ENCODE data around the gene B4GALT2.

Gene B4GALT2

GRCh38 chr1:43956234-43956633, 22.8 kb upstream of the B4GALT2 start:
- Histone ChIP-seq H3K36me3 (replicated peaks; ENCODE audit: insufficient read depth, low read length) (no peaks in the 10 kb centered on the region), H4K20me1 (ENCODE audit: insufficient read depth, low read length) (no peaks in the 10 kb centered on the region), H3K9me3 (replicated peaks; ENCODE audit: insufficient read depth, low read length) (no peaks in the 10 kb centered on the region), H3F3A (ENCODE audit: insufficient read depth, low read length) (no peaks in the 10 kb centered on the region), H3K9ac (ENCODE audit: low read length) (no peak overlapping the region), H3K4me2 (ENCODE audit: low read depth, low read length) (no peak overlapping the region), H3K27me3 (replicated peaks; ENCODE audit: insufficient read depth, low read length) (no peaks in the 10 kb centered on the region), H3K79me2 (ENCODE audit: low read length) (no peaks in the 10 kb centered on the region), H3K27ac (ENCODE audit: low read length) (no peak overlapping the region), H3K4me1 (ENCODE audit: low read length) (no peaks in the 10 kb centered on the region), H3K4me3 (ENCODE audit: low read length) (no peak overlapping the region), H3K9me2 (replicated peaks; ENCODE audit: insufficient read depth, low read length) (no peaks in the 10 kb centered on the region), H2AFZ (ENCODE audit: low read length) (no peak overlapping the region)
- TF ChIP-seq, protein P1, sequence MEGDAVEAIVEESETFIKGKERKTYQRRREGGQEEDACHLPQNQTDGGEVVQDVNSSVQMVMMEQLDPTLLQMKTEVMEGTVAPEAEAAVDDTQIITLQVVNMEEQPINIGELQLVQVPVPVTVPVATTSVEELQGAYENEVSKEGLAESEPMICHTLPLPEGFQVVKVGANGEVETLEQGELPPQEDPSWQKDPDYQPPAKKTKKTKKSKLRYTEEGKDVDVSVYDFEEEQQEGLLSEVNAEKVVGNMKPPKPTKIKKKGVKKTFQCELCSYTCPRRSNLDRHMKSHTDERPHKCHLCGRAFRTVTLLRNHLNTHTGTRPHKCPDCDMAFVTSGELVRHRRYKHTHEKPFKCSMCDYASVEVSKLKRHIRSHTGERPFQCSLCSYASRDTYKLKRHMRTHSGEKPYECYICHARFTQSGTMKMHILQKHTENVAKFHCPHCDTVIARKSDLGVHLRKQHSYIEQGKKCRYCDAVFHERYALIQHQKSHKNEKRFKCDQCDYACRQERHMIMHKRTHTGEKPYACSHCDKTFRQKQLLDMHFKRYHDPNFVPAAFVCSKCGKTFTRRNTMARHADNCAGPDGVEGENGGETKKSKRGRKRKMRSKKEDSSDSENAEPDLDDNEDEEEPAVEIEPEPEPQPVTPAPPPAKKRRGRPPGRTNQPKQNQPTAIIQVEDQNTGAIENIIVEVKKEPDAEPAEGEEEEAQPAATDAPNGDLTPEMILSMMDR (IDR thresholded peaks at IDR 0.05; ENCODE audit: low read length) = no peak
- no peak for TF ChIP-seq EZH2phosphoT487 (IDR thresholded peaks at IDR 0.05; ENCODE audit: low read length)
- no peak for TF ChIP-seq EZH2 (optimal IDR thresholded peaks at IDR 0.05; ENCODE audit: low read depth, low read length)
- DNase-seq = no peak

DNA sequence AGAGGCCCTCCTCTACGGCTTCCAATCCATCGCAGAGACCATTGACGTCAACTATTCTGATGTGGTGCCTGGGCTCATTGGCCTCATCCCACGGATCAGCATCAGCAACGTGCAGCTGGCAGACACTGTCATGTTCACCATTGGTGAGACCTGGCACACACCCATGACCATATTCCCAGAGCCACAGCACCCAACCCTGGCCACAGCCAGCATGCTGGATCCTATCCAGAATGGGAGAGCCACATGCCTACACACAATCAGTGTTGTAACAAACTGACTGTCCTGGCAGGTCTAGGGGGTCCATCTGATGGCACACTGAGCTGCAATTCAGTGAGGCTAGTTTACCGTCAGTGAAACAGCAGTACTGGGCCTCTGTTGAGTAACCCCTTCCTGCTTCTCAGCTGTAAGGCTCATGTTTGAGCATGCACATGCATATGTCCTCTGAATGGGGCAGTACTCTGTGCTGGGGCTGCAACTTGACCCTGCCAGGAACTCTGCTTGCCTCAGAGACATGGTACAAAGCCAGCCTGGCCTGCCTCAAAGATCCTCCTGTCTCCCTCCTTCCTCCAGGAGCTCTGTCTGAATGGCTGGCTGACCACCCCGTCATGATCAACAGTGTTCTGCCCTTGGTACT, 21.5 kb upstream of the B4GALT2 start:
- no peaks in the 10 kb centered on the region for H3K27me3 ChIP-seq (replicated peaks; ENCODE audit: insufficient read depth, low read length)
- no peaks in the 10 kb centered on the region for H3K9me3 ChIP-seq (replicated peaks; ENCODE audit: insufficient read depth, low read length)
- no peak overlapping the region for H3K27ac ChIP-seq (ENCODE audit: low read length)
- H3K36me3 ChIP-seq (replicated peaks; ENCODE audit: insufficient read depth, low read length) = no peaks in the 10 kb centered on the region
- no peak for DNase-seq
- H3K79me2 ChIP-seq (ENCODE audit: low read length) = no peaks in the 10 kb centered on the region
- H3K4me3 ChIP-seq (ENCODE audit: low read length) = no peak overlapping the region
- TF ChIP-seq, protein P1 (IDR thresholded peaks at IDR 0.05; ENCODE audit: low read length) = no peak
- TF ChIP-seq EZH2phosphoT487 (IDR thresholded peaks at IDR 0.05; ENCODE audit: low read length) (no peak), EZH2 (optimal IDR thresholded peaks at IDR 0.05; ENCODE audit: low read depth, low read length) (no peak)
- H3K4me2 ChIP-seq (ENCODE audit: low read depth, low read length) = no peak overlapping the region
- no peak overlapping the region for H2AFZ ChIP-seq (ENCODE audit: low read length)
- H3F3A ChIP-seq (ENCODE audit: insufficient read depth, low read length) = no peaks in the 10 kb centered on the region
- H3K4me1 ChIP-seq (ENCODE audit: low read length) = no peaks in the 10 kb centered on the region
- no peak overlapping the region for H3K9ac ChIP-seq (ENCODE audit: low read length)
- H3K9me2 ChIP-seq (replicated peaks; ENCODE audit: insufficient read depth, low read length) = no peaks in the 10 kb centered on the region
- H4K20me1 ChIP-seq (ENCODE audit: insufficient read depth, low read length) = no peaks in the 10 kb centered on the region

- no peak overlapping the region for H3K4me2 ChIP-seq (ENCODE audit: low read depth, low read length)
- no peaks in the 10 kb centered on the region for H3K79me2 ChIP-seq (ENCODE audit: low read length)
- no peaks in the 10 kb centered on the region for H3K9me3 ChIP-seq (replicated peaks; ENCODE audit: insufficient read depth, low read length)
- no peak overlapping the region for H3K27ac ChIP-seq (ENCODE audit: low read length)
- no peaks in the 10 kb centered on the region for H3K9me2 ChIP-seq (replicated peaks; ENCODE audit: insufficient read depth, low read length)
- H3K9ac ChIP-seq (ENCODE audit: low read length) = no peak overlapping the region
- H3K4me1 ChIP-seq (ENCODE audit: low read length) = no peaks in the 10 kb centered on the region
- no peak overlapping the region for H3K4me3 ChIP-seq (ENCODE audit: low read length)
- H2AFZ ChIP-seq (ENCODE audit: low read length) = no peak overlapping the region
- DNase-seq = no peak
- no peaks in the 10 kb centered on the region for H4K20me1 ChIP-seq (ENCODE audit: insufficient read depth, low read length)
- H3F3A ChIP-seq (ENCODE audit: insufficient read depth, low read length) = no peaks in the 10 kb centered on the region; the same call in 1 of the 2 replicates
- H3K27me3 ChIP-seq (replicated peaks; ENCODE audit: insufficient read depth, low read length) = no peaks in the 10 kb centered on the region
- H3K36me3 ChIP-seq (replicated peaks; ENCODE audit: insufficient read depth, low read length) = no peaks in the 10 kb centered on the region
- TF ChIP-seq EZH2phosphoT487 (IDR thresholded peaks at IDR 0.05; ENCODE audit: low read length) (no peak), EZH2 (optimal IDR thresholded peaks at IDR 0.05; ENCODE audit: low read depth, low read length) (no peak)
- TF ChIP-seq, protein P1 (IDR thresholded peaks at IDR 0.05; ENCODE audit: low read length) = no peak
Observed at GRCh38 chr1:43958351-43959255, 20.4 kb upstream of the B4GALT2 start.

All from MM.1S (cell line).